ENCODE data around the gene KRT6A. TPM values are rescaled to one million over a fixed set of nuclear protein-coding genes. Genes with fewer than 3 reads are reported as not detected.

Gene KRT6A
- polyA plus RNA-seq, 2 of the 4 experiments (the other 2 are of a cell fraction), result 0.04 to 0.14 TPM

- DNase-seq (ENCODE audit: low read depth in 1 of 2, low spot score in 1 of 2) (peak in 1 of 2 experiments; percentile 37), ATAC-seq (peak in 1 of 2 experiments; percentile 9; a peak in 2 of 6 replicates), FAIRE-seq (peak; percentile 28)
- POLR2A ChIA-PET, result no interaction called here
- H3K4me1 ChIP-seq, result peaks cover 28% of the 10 kb centered on the region
- 85% methylated on average over 5 of the region's 5 CpGs for WGBS (ENCODE audit: missing lambda C conversion rate)
- TF ChIP-seq POLR2AphosphoS2 (conservative IDR thresholded peaks at IDR 0.05; ENCODE audit: low read length) (no peak), FOSB (CRISPR knock-in tag; IDR thresholded peaks at IDR 0.05) (no peak)
- H3K4me2 ChIP-seq, result peak overlapping the region; percentile 57; the same call in 2 of the 3 replicates
- H3K27ac ChIP-seq, result peak overlapping the region in 1 of 2 experiments; percentile 79; a peak in 3 of 6 replicates
- CTCF ChIA-PET, result interaction anchor here (0.7 to 2.6 kb wide), 6 partner anchors 13 to 430 kb away, joined by 3 to 12 read pairs (median 3); no protein-coding TSS in a partner anchor
- H3K9me3 ChIP-seq, result no peaks in the 10 kb centered on the region
- no peak overlapping the region for H3K4me3 ChIP-seq
Observed at GRCh38 chr12:52440821-52441319, 52.2 kb downstream of the KRT6A start.

- no peaks in the 10 kb centered on the region for H3K9me3 ChIP-seq
- H3K4me2 ChIP-seq, result no peak overlapping the region
- WGBS (ENCODE audit: missing lambda C conversion rate), result 44% methylated on average over 2 of the region's 2 CpGs
- POLR2A ChIA-PET, result no interaction called here
- no peak overlapping the region for H3K4me3 ChIP-seq
- no peak for ATAC-seq
- peak overlapping the region in 1 of 2 experiments; percentile 79; a peak in 2 of 6 replicates for H3K27ac ChIP-seq
- peaks cover 28% of the 10 kb centered on the region for H3K4me1 ChIP-seq
- no peak for FAIRE-seq
- TF ChIP-seq CTCF (IDR thresholded peaks at IDR 0.05) (no peak), RNF2 (IDR thresholded peaks at IDR 0.05; ENCODE audit: borderline replicate concordance, low read depth) (no peak), PHF8 (IDR thresholded peaks at IDR 0.05; ENCODE audit: borderline replicate concordance, low read depth) (no peak), RFX5 (IDR thresholded peaks at IDR 0.05) (no peak), RAD21 (conservative IDR thresholded peaks at IDR 0.05 in 1 of 2, IDR thresholded peaks at IDR 0.05 in 1 of 2) (no peak), POLR2AphosphoS2 (conservative IDR thresholded peaks at IDR 0.05; ENCODE audit: low read length) (no peak), NFE2L2 (conservative IDR thresholded peaks at IDR 0.05; ENCODE audit: low read length) (no peak), BHLHE40 (IDR thresholded peaks at IDR 0.05; ENCODE audit: low read depth, low read length) (no peak), HOXB5 (CRISPR knock-in tag; IDR thresholded peaks at IDR 0.05) (no peak), ESRRA (IDR thresholded peaks at IDR 0.05; ENCODE audit: borderline replicate concordance, low read length) (no peak), BCL3 (IDR thresholded peaks at IDR 0.05) (no peak), FOXS1 (CRISPR knock-in tag; IDR thresholded peaks at IDR 0.05) (no peak), ELK1 (IDR thresholded peaks at IDR 0.05; ENCODE audit: low read depth, low read length) (no peak)
- CTCF ChIA-PET, result interaction anchor here (1.1 to 1.5 kb wide), 5 partner anchors 27 to 431 kb away, joined by 3 to 6 read pairs (median 3); no protein-coding TSS in a partner anchor
- no peak for DNase-seq (ENCODE audit: low read depth in 1 of 2, low spot score in 1 of 2)
Observed at GRCh38 chr12:52439845-52440244, 53.2 kb downstream of the KRT6A start.

GRCh38 chr12:52439420-52439819 is 53.6 kb downstream of the KRT6A start:
- H3K4me1 ChIP-seq, result peaks cover 28% of the 10 kb centered on the region

More at GRCh38 chr12:52439420-52439819, 53.6 kb downstream of the KRT6A start:
- ChIA-PET CTCF (interaction anchor here (1.1 to 1.4 kb wide), 4 partner anchors 27 to 431 kb away, joined by 3 to 4 read pairs (median 3); no protein-coding TSS in a partner anchor), POLR2A (no interaction called here)
- no peak for TF ChIP-seq HMGXB4 (CRISPR knock-in tag; IDR thresholded peaks at IDR 0.05; ENCODE audit: borderline replicate concordance)
- TF ChIP-seq REST (IDR thresholded peaks at IDR 0.05), result no peak
- TF ChIP-seq ELK1 (IDR thresholded peaks at IDR 0.05; ENCODE audit: low read depth, low read length), result no peak
- TF ChIP-seq HEYL (CRISPR knock-in tag; IDR thresholded peaks at IDR 0.05), result no peak
- no peak for TF ChIP-seq JUNB (IDR thresholded peaks at IDR 0.05)
- no peak for TF ChIP-seq SMC3 (IDR thresholded peaks at IDR 0.05)
- no peak for TF ChIP-seq NR3C1 (IDR thresholded peaks at IDR 0.05)
- ATAC-seq (no peak), FAIRE-seq (no peak), DNase-seq (ENCODE audit: low read depth in 1 of 2, low spot score in 1 of 2) (no peak)
- Histone ChIP-seq H3K4me2 (no peak overlapping the region), H3K27ac (peak overlapping the region in 1 of 2 experiments; percentile 79; a peak in 2 of 6 replicates), H3K9me3 (no peaks in the 10 kb centered on the region), H3K4me3 (no peak overlapping the region)
- 67% methylated on average over 8 of the region's 8 CpGs for WGBS (ENCODE audit: missing lambda C conversion rate)
